ENCODE data around the gene HINT2.

Gene HINT2

GRCh38 chr9:35818341-35818740 is 3.5 kb upstream of the HINT2 start:
- TF ChIP-seq CTCF (IDR thresholded peaks at IDR 0.05; ENCODE audit: low read depth, low read length): no peak
- no peak overlapping the region for H3K4me3 ChIP-seq (ENCODE audit: low read depth, low read length)

GRCh38 chr9:35816708-35817107 is 1.9 kb upstream of the HINT2 start:
- H3K4me3 ChIP-seq (ENCODE audit: low read depth, low read length): no peak overlapping the region
- TF ChIP-seq CTCF (IDR thresholded peaks at IDR 0.05; ENCODE audit: low read depth, low read length): 0 out of 2 replicates have a peak, but pooled peaks have one; percentile 3

GRCh38 chr9:35814106-35814840 is 569 bp downstream of the HINT2 start:
- TF ChIP-seq CTCF (IDR thresholded peaks at IDR 0.05; ENCODE audit: low read depth, low read length): peak; percentile 28; the same call in 1 of the 2 replicates
- peak overlapping the region; percentile 81 for H3K4me3 ChIP-seq (ENCODE audit: low read depth, low read length)

- TF ChIP-seq CTCF (IDR thresholded peaks at IDR 0.05; ENCODE audit: low read depth, low read length): 0 out of 2 replicates have a peak, but pooled peaks have one; percentile 12
- no peak overlapping the region; the same call in 1 of the 2 replicates for H3K4me3 ChIP-seq (ENCODE audit: low read depth, low read length)
Observed at GRCh38 chr9:35813434-35814105, 1.3 kb downstream of the HINT2 start.

- peak within 1 kb of the TSS; percentile 63 for H3K4me3 ChIP-seq (ENCODE audit: low read depth, low read length)
- no peak for TF ChIP-seq CTCF (IDR thresholded peaks at IDR 0.05; ENCODE audit: low read depth, low read length)
Observed at GRCh38 chr9:35812025-35812602, 2.7 kb downstream of the HINT2 start, which contains the start of gene SPAG8. Gene SPAG8 (minus strand): TSS chr9:35812262. CDS start chr9:35812147, 115 bp downstream.

- H3K4me3 ChIP-seq (ENCODE audit: low read depth, low read length): peak overlapping the region; percentile 63
- TF ChIP-seq CTCF (IDR thresholded peaks at IDR 0.05; ENCODE audit: low read depth, low read length): no peak
Observed at GRCh38 chr9:35811381-35812024, 3.3 kb downstream of the HINT2 start.

Measured in WI38 (cell line).